Breast epithelium (tissue), 4 donors: ENCODE data around the gene VEPH1. TPM values are rescaled to one million over a fixed set of nuclear protein-coding genes. Genes with fewer than 3 reads are reported as not detected.

Experiments
- DNase-seq, 2 donors: peaks; one replicate each; pipeline ENCODE4 v3.0.0-alpha.2; 2019; ENCODE audit warnings: low spot score in 2 of 2
- H3K27ac ChIP-seq, 2 donors: fragments of 200-600 bp; sonication (generic) in 1 of 2; one replicate each; pipeline ENCODE4 v1.5.1; 2016 to 2019; ENCODE audit warnings: mild to moderate bottlenecking in 1 of 2
- H3K27me3 ChIP-seq, 2 donors: fragments of 200-600 bp; sonication (generic) in 1 of 2; one replicate each; pipeline versions ENCODE4 v1.5.1 to v1.6.0; 2017 to 2019; ENCODE audit warnings: control low read depth in 1 of 2, mild to moderate bottlenecking in 1 of 2
- H3K36me3 ChIP-seq: fragments of 200-600 bp; one replicate; pipeline ENCODE4 v1.5.1; 2019
- H3K4me1 ChIP-seq, 2 donors: fragments of 200-600 bp; sonication (generic); one replicate each; pipeline ENCODE4 v1.5.1; 2016 to 2019; ENCODE audit warnings: control low read depth in 1 of 2
- H3K4me3 ChIP-seq, 3 donors: fragments of 200-600 bp; sonication (generic); 1 replicate in 2 of 3; 2 replicates in 1 of 3; pipeline ENCODE4 v1.5.1; 2016 to 2019; ENCODE audit warnings: mild to moderate bottlenecking in 3 of 3, moderate library complexity in 2 of 3
- H3K9me3 ChIP-seq, 2 donors: fragments of 200-600 bp; sonication (generic) in 1 of 2; one replicate each; pipeline ENCODE4 v1.5.1; 2016 to 2019; ENCODE audit warnings: control low read depth in 1 of 2
- CTCF ChIP-seq, 3 donors: fragments of 450-650 bp; IDR thresholded peaks; one replicate each; pipeline ENCODE4 v1.5.1; 2016 to 2017; ENCODE audit warnings: antibody characterized with exemption in 3 of 3, mild to moderate bottlenecking in 3 of 3, moderate library complexity in 3 of 3
- POLR2A ChIP-seq: fragments of 450-650 bp; IDR thresholded peaks from one replicate; pipeline ENCODE4 v1.6.1; 2016; ENCODE audit warnings: antibody characterized with exemption, mild to moderate bottlenecking, moderate library complexity
- POLR2AphosphoS5 ChIP-seq, 3 donors: sonication (generic); formaldehyde crosslinking; IDR thresholded peaks; one replicate each; pipeline ENCODE4 v1.6.1; 2017; ENCODE audit warnings: antibody characterized with exemption in 3 of 3
- intact Hi-C: fragments of 100-400 bp; cut with DNase I; formaldehyde crosslinking; loops from one replicate; pipeline ENCODE4 v1.15.1; 2023; ENCODE audit warnings: low total_unique reads
- total RNA-seq, 3 donors: library from RNA; depleted of rRNA; stranded (reverse); fragments of >200 nt; gene quantifications; one replicate each; pipeline ENCODE4 v1.1.0, GENCODE V29; 2016

Gene VEPH1
- total RNA-seq, 3 donors from 2014 or later, result under 0.01 to 20.9 (median 8.8) TPM

- intact Hi-C loops, result loop anchor here (5.0 kb wide), 1 partner anchor 332 kb away; no protein-coding TSS in a partner anchor
- TF ChIP-seq POLR2AphosphoS5 (IDR thresholded peaks at IDR 0.05), result no peak
- no peak for TF ChIP-seq POLR2A
- TF ChIP-seq CTCF (IDR thresholded peaks at IDR 0.05), result no peak
These were observed 212.4 kb downstream of the VEPH1 start for GRCh38 chr3:157290766-157291165.

GRCh38 chr3:157285966-157286365, 217.2 kb downstream of the VEPH1 start:
- H3K27me3 ChIP-seq, result no peaks in the 10 kb centered on the region
- intact Hi-C loops, result no loop called here
- no peaks in the 10 kb centered on the region for H3K36me3 ChIP-seq
- no peak for TF ChIP-seq CTCF (IDR thresholded peaks at IDR 0.05)
- no peak for TF ChIP-seq POLR2AphosphoS5 (IDR thresholded peaks at IDR 0.05)
- TF ChIP-seq POLR2A, result no peak
- no peaks in the 10 kb centered on the region for H3K9me3 ChIP-seq
- H3K4me3 ChIP-seq, result no peak overlapping the region
- no peak overlapping the region for H3K27ac ChIP-seq
- no peaks in the 10 kb centered on the region for H3K4me1 ChIP-seq
- no peak for DNase-seq

More at GRCh38 chr3:157290766-157291165, 212.4 kb downstream of the VEPH1 start:
- no peak for DNase-seq
- Histone ChIP-seq H3K4me3 (no peak overlapping the region), H3K36me3 (no peaks in the 10 kb centered on the region), H3K9me3 (no peaks in the 10 kb centered on the region), H3K27me3 (no peaks in the 10 kb centered on the region), H3K4me1 (no peaks in the 10 kb centered on the region), H3K27ac (no peak overlapping the region)

GRCh38 chr3:157285141-157285540, 218.1 kb downstream of the VEPH1 start:
- Histone ChIP-seq H3K4me3 (no peak overlapping the region), H3K27me3 (no peaks in the 10 kb centered on the region), H3K9me3 (no peaks in the 10 kb centered on the region), H3K4me1 (no peaks in the 10 kb centered on the region), H3K27ac (no peak overlapping the region), H3K36me3 (no peaks in the 10 kb centered on the region)
- intact Hi-C loops, result no loop called here
- no peak for DNase-seq
- TF ChIP-seq CTCF (IDR thresholded peaks at IDR 0.05), result no peak
- TF ChIP-seq POLR2A, result no peak

- H3K36me3 ChIP-seq, result no peaks in the 10 kb centered on the region
- H3K4me3 ChIP-seq, result no peak overlapping the region
- intact Hi-C loops, result no loop called here
- DNase-seq, result no peak
- H3K27me3 ChIP-seq, result no peaks in the 10 kb centered on the region
- no peaks in the 10 kb centered on the region for H3K9me3 ChIP-seq
- no peak for TF ChIP-seq CTCF (IDR thresholded peaks at IDR 0.05)
- TF ChIP-seq POLR2A, result no peak
- TF ChIP-seq POLR2AphosphoS5 (IDR thresholded peaks at IDR 0.05), result no peak
- H3K4me1 ChIP-seq, result no peaks in the 10 kb centered on the region
- no peak overlapping the region for H3K27ac ChIP-seq
These were observed 218.5 kb downstream of the VEPH1 start for GRCh38 chr3:157284688-157285087.

GRCh38 chr3:157282261-157283191, 220.7 kb downstream of the VEPH1 start:
- Histone ChIP-seq H3K27ac (peak overlapping the region; percentile 1 to 68), H3K4me3 (no peak overlapping the region), H3K27me3 (no peaks in the 10 kb centered on the region), H3K9me3 (no peaks in the 10 kb centered on the region), H3K36me3 (no peaks in the 10 kb centered on the region), H3K4me1 (no peaks in the 10 kb centered on the region)
- peak in 1 of 2 donors; percentile 42 for DNase-seq
- intact Hi-C loops, result no loop called here
- TF ChIP-seq POLR2AphosphoS5 (IDR thresholded peaks at IDR 0.05) (peak in 2 of 3 donors; percentile 45 to 62), CTCF (IDR thresholded peaks at IDR 0.05) (no peak)
